CD4-positive, CD25-positive, alpha-beta regulatory T cell (primary cell): ENCODE measurements around the gene AACS. TPM values are rescaled to one million over a fixed set of nuclear protein-coding genes. Genes with fewer than 3 reads are reported as not detected.

Source experiments
- ATAC-seq, 2 donors: fragments of 150-1000 bp; cut with Tn5 transposase; one replicate each; pipeline ENCODE4 v1.10.0; 2021; ENCODE audit warnings: low read depth in 2 of 2, moderate number of reproducible peaks in 2 of 2, moderate library complexity in 1 of 2
- DNase-seq, 3 donors: peaks; one replicate each; pipeline versions ENCODE4 v3.0.0 to v3.0.0-alpha.2; 2012 to 2022; ENCODE audit warnings: mixed read lengths in 1 of 3
- H3K27ac ChIP-seq: one replicate; pipeline ENCODE4 v1.7.0; 2013; ENCODE audit warnings: mild to moderate bottlenecking, low read length; ENCODE audit not compliant: insufficient read depth, poor library complexity, severe bottlenecking
- H3K27me3 ChIP-seq: one replicate; pipeline ENCODE4 v1.7.0; 2013; ENCODE audit warnings: low read length; ENCODE audit not compliant: control insufficient read depth, insufficient read depth
- H3K36me3 ChIP-seq: one replicate; pipeline ENCODE4 v1.7.0; 2013; ENCODE audit warnings: mild to moderate bottlenecking, low read length, moderate library complexity; ENCODE audit not compliant: control insufficient read depth, insufficient read depth
- H3K4me1 ChIP-seq: 2 replicates; pipeline ENCODE4 v1.7.0; 2013; ENCODE audit warnings: mild to moderate bottlenecking, low read length; ENCODE audit not compliant: insufficient read depth, control insufficient read depth, poor library complexity, severe bottlenecking
- H3K4me3 ChIP-seq: one replicate; pipeline ENCODE4 v1.7.0; 2013; ENCODE audit warnings: low read depth, mild to moderate bottlenecking, low read length, moderate library complexity
- H3K9me3 ChIP-seq, 2 experiments: 1 replicate in 1 of 2; 2 replicates in 1 of 2; pipeline ENCODE4 v1.7.0; 2013; ENCODE audit warnings: low read length in 2 of 2, mild to moderate bottlenecking in 1 of 2, moderate library complexity in 1 of 2; ENCODE audit not compliant: control insufficient read depth in 2 of 2
- H3K27ac Mint-ChIP-seq, 3 donors: one replicate each; pipeline ENCODE4 v1.8.0; 2020 to 2022; ENCODE audit warnings: mild to moderate bottlenecking in 3 of 3, mixed read lengths in 3 of 3, moderate library complexity in 2 of 3
- H3K27me3 Mint-ChIP-seq: one replicate; pipeline ENCODE4 v1.8.0; 2022; ENCODE audit warnings: mild to moderate bottlenecking, mixed read lengths
- H3K36me3 Mint-ChIP-seq: one replicate; pipeline ENCODE4 v1.8.0; 2020; ENCODE audit warnings: mixed read lengths
- H3K4me1 Mint-ChIP-seq, 4 donors: one replicate each; pipeline ENCODE4 v1.8.0; 2020 to 2022; ENCODE audit warnings: mixed read lengths in 4 of 4, mild to moderate bottlenecking in 1 of 4
- H3K4me3 Mint-ChIP-seq, 4 donors: one replicate each; pipeline ENCODE4 v1.8.0; 2020 to 2022; ENCODE audit warnings: mild to moderate bottlenecking in 4 of 4, mixed read lengths in 4 of 4, moderate library complexity in 3 of 4
- H3K9me3 Mint-ChIP-seq, 7 donors: one replicate each; pipeline ENCODE4 v1.8.0; 2020 to 2022; ENCODE audit warnings: mixed read lengths in 7 of 7, mild to moderate bottlenecking in 3 of 7, moderate library complexity in 2 of 7
- polyA plus RNA-seq, 4 donors: library from polyadenylated mRNA; unstranded; fragments of 300-500 nt; fragmentation: Illumina TruSeq; gene quantifications; one replicate each; pipeline ENCODE4 v1.2.3, GENCODE V29; 2021
- total RNA-seq: library from RNA; stranded (reverse); gene quantifications from one replicate; pipeline ENCODE4 v1.2.3, GENCODE V29; 2022

Gene AACS
- total and polyA plus RNA-seq, 5 donors from 2014 or later: 5.4 to 8.8 (median 7.8) TPM

GRCh38 chr12:125114365-125115141 is 49.3 kb downstream of the AACS start:
- Mint-ChIP-seq H3K4me3 (no peak overlapping the region), H3K27me3 (no peaks in the 10 kb centered on the region), H3K9me3 (peaks cover 0 to 1% (median 0%) of the 10 kb centered on the region in 7 donors), H3K4me1 (no peaks in the 10 kb centered on the region), H3K36me3 (peaks cover 44% of the 10 kb centered on the region), H3K27ac (peak overlapping the region in 1 of 3 donors; percentile 56)
- no peak overlapping the region for H3K4me3 ChIP-seq
- DNase-seq (no peak), ATAC-seq (no peak)
- no peaks in the 10 kb centered on the region for H3K9me3 ChIP-seq
- H3K4me1 ChIP-seq: no peaks in the 10 kb centered on the region
- H3K27ac ChIP-seq: no peak overlapping the region
- H3K27me3 ChIP-seq: no peaks in the 10 kb centered on the region
- no peaks in the 10 kb centered on the region for H3K36me3 ChIP-seq

DNA sequence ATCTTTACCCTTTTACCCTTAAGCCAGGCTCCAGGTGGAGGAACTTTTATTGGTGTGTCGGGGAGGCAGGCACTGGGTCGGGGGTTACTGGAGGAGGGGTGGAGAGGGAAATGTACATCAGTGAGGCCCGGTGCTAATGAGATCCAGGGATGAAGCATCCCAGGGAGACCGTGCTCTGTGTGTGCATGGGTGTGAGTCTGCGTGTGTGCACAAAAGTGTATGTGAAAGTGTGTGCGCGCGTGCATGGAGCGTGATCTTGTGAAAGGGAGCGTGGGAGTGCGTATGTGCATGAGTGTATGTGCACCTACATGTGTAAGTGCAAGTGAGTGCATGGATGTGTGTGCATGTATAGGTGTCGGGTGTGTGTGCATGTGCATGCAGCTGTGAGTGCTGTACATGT is 55.3 kb downstream of the AACS start:
- no peaks in the 10 kb centered on the region for H3K4me1 ChIP-seq
- no peak for ATAC-seq
- H3K9me3 ChIP-seq: no peaks in the 10 kb centered on the region
- Mint-ChIP-seq H3K4me1 (no peaks in the 10 kb centered on the region), H3K9me3 (no peaks in the 10 kb centered on the region), H3K36me3 (peaks cover 25% of the 10 kb centered on the region), H3K27me3 (no peaks in the 10 kb centered on the region), H3K4me3 (no peak overlapping the region), H3K27ac (no peak overlapping the region)
- H3K27ac ChIP-seq: no peak overlapping the region
- H3K36me3 ChIP-seq: no peaks in the 10 kb centered on the region
- no peak for DNase-seq
- H3K27me3 ChIP-seq: no peaks in the 10 kb centered on the region
- no peak overlapping the region for H3K4me3 ChIP-seq

- Mint-ChIP-seq H3K27ac (no peak overlapping the region), H3K9me3 (no peaks in the 10 kb centered on the region), H3K36me3 (peaks cover 25% of the 10 kb centered on the region), H3K4me3 (no peak overlapping the region), H3K4me1 (no peaks in the 10 kb centered on the region), H3K27me3 (no peaks in the 10 kb centered on the region)
- H3K27me3 ChIP-seq: no peaks in the 10 kb centered on the region
- H3K27ac ChIP-seq: no peak overlapping the region
- no peaks in the 10 kb centered on the region for H3K4me1 ChIP-seq
- no peak overlapping the region for H3K4me3 ChIP-seq
- ATAC-seq (no peak), DNase-seq (no peak)
- H3K9me3 ChIP-seq: no peaks in the 10 kb centered on the region
- no peaks in the 10 kb centered on the region for H3K36me3 ChIP-seq
These were observed 55.9 kb downstream of the AACS start for GRCh38 chr12:125121106-125121505.

GRCh38 chr12:125122668-125123067 is 57.4 kb downstream of the AACS start:
- no peak overlapping the region for H3K27ac ChIP-seq
- peak overlapping the region in 1 of 3 donors; percentile 69 for H3K27ac Mint-ChIP-seq
- no peak overlapping the region for H3K4me3 Mint-ChIP-seq
- H3K4me3 ChIP-seq: no peak overlapping the region
- H3K9me3 ChIP-seq: no peaks in the 10 kb centered on the region
- H3K36me3 ChIP-seq: no peaks in the 10 kb centered on the region
- no peaks in the 10 kb centered on the region for H3K4me1 Mint-ChIP-seq
- DNase-seq: no peak
- no peaks in the 10 kb centered on the region for H3K4me1 ChIP-seq
- peaks cover 23% of the 10 kb centered on the region for H3K36me3 Mint-ChIP-seq
- no peaks in the 10 kb centered on the region for H3K27me3 ChIP-seq
- H3K9me3 Mint-ChIP-seq: no peaks in the 10 kb centered on the region
- ATAC-seq: no peak
- H3K27me3 Mint-ChIP-seq: no peaks in the 10 kb centered on the region

- H3K4me1 Mint-ChIP-seq: no peaks in the 10 kb centered on the region
- no peaks in the 10 kb centered on the region for H3K9me3 ChIP-seq
- ATAC-seq: no peak
- no peak overlapping the region for H3K4me3 Mint-ChIP-seq
- H3K27ac ChIP-seq: no peak overlapping the region
- no peak overlapping the region for H3K4me3 ChIP-seq
- no peaks in the 10 kb centered on the region for H3K27me3 Mint-ChIP-seq
- peaks cover 0 to 3% (median 0%) of the 10 kb centered on the region in 7 donors for H3K9me3 Mint-ChIP-seq
- no peaks in the 10 kb centered on the region for H3K4me1 ChIP-seq
- no peaks in the 10 kb centered on the region for H3K36me3 ChIP-seq
- H3K27me3 ChIP-seq: no peaks in the 10 kb centered on the region
- peaks cover 19% of the 10 kb centered on the region for H3K36me3 Mint-ChIP-seq
- no peak overlapping the region for H3K27ac Mint-ChIP-seq
- no peak for DNase-seq
These were observed 59.2 kb downstream of the AACS start for GRCh38 chr12:125124320-125124966.

- Mint-ChIP-seq H3K36me3 (peaks cover 16% of the 10 kb centered on the region), H3K4me1 (no peaks in the 10 kb centered on the region), H3K27ac (no peak overlapping the region), H3K27me3 (no peaks in the 10 kb centered on the region), H3K9me3 (peaks cover 0 to 3% (median 0%) of the 10 kb centered on the region in 7 donors), H3K4me3 (no peak overlapping the region)
- Histone ChIP-seq H3K4me3 (no peak overlapping the region), H3K27me3 (no peaks in the 10 kb centered on the region), H3K4me1 (no peaks in the 10 kb centered on the region), H3K9me3 (no peaks in the 10 kb centered on the region), H3K27ac (no peak overlapping the region), H3K36me3 (no peaks in the 10 kb centered on the region)
- ATAC-seq: no peak
- DNase-seq: no peak
These were observed 60.0 kb downstream of the AACS start for GRCh38 chr12:125125271-125125670.

- DNase-seq (no peak), ATAC-seq (no peak)
- no peak overlapping the region for H3K27ac ChIP-seq
- Mint-ChIP-seq H3K4me1 (peaks cover 0 to 3% (median 0%) of the 10 kb centered on the region in 4 donors), H3K27ac (no peak overlapping the region), H3K4me3 (no peak overlapping the region), H3K36me3 (peaks cover 16% of the 10 kb centered on the region), H3K27me3 (no peaks in the 10 kb centered on the region), H3K9me3 (peaks cover 0 to 3% (median 0%) of the 10 kb centered on the region in 7 donors)
- no peaks in the 10 kb centered on the region for H3K4me1 ChIP-seq
- H3K27me3 ChIP-seq: no peaks in the 10 kb centered on the region
- H3K4me3 ChIP-seq: no peak overlapping the region
- no peaks in the 10 kb centered on the region for H3K9me3 ChIP-seq
- H3K36me3 ChIP-seq: no peaks in the 10 kb centered on the region
These were observed 63.4 kb downstream of the AACS start for GRCh38 chr12:125128439-125129178.
